HG03064 (cell line): ENCODE measurements around the gene ASCC1.
"Not testable (repeated sequence)": the region's sequence is repeated elsewhere in the genome, so short reads cannot be mapped to it uniquely, and the experiment has no call there.

Source experiments
- ATAC-seq: cut with Tn5 transposase; IDR thresholded peaks from one replicate; pipeline ENCODE4 v1.9.1; 2021; ENCODE audit warnings: low read depth; ENCODE audit not compliant: unreplicated experiment

The ASCC1 gene

GRCh38 chr10:72134785-72135767 is 81.0 kb downstream of the ASCC1 start:
- ATAC-seq: no peak

- ATAC-seq: peak; percentile 86
Measured at GRCh38 chr10:72133517-72133916, 82.6 kb downstream of the ASCC1 start.

- no peak for ATAC-seq
Measured at GRCh38 chr10:72132854-72133253, 83.2 kb downstream of the ASCC1 start.

- ATAC-seq: no peak
Measured at GRCh38 chr10:72127571-72127970, 88.5 kb downstream of the ASCC1 start.

- ATAC-seq: no peak
Measured at GRCh38 chr10:72126872-72127232, 89.2 kb downstream of the ASCC1 start.

GRCh38 chr10:72126184-72126871 is 89.7 kb downstream of the ASCC1 start:
- no peak for ATAC-seq

- ATAC-seq: no peak
Measured at GRCh38 chr10:72124989-72125388, 91.1 kb downstream of the ASCC1 start.

- ATAC-seq: no peak
Measured at GRCh38 chr10:72124381-72124780, 91.7 kb downstream of the ASCC1 start.

GRCh38 chr10:72123616-72124015 is 92.5 kb downstream of the ASCC1 start:
- ATAC-seq: no peak

- ATAC-seq: no peak
Measured at GRCh38 chr10:72122221-72122620, 93.9 kb downstream of the ASCC1 start.

GRCh38 chr10:72121389-72121788 is 94.7 kb downstream of the ASCC1 start:
- ATAC-seq: no peak

GRCh38 chr10:72116372-72116771 is 99.7 kb downstream of the ASCC1 start:
- no peak for ATAC-seq

- ATAC-seq: no peak
Measured at GRCh38 chr10:72114706-72115450, 101.2 kb downstream of the ASCC1 start.

GRCh38 chr10:72110673-72111401 is 105.2 kb downstream of the ASCC1 start:
- no peak for ATAC-seq

- no peak for ATAC-seq
Measured at GRCh38 chr10:72109636-72110157, 106.4 kb downstream of the ASCC1 start.

- ATAC-seq: no peak
Measured at GRCh38 chr10:72108830-72109635, 107.0 kb downstream of the ASCC1 start.

GRCh38 chr10:72108004-72108370 is 108.1 kb downstream of the ASCC1 start:
- not testable (repeated sequence) for ATAC-seq

GRCh38 chr10:72107325-72108003 is 108.6 kb downstream of the ASCC1 start:
- no peak for ATAC-seq

- no peak for ATAC-seq
Measured at GRCh38 chr10:72106896-72107295, 109.2 kb downstream of the ASCC1 start.
